HG03378 (cell line): ENCODE measurements around the gene ANKRD40.
"Not testable (repeated sequence)": the region's sequence is repeated elsewhere in the genome, so short reads cannot be mapped to it uniquely, and the experiment has no call there.

ENCODE experiments used
- ATAC-seq: cut with Tn5 transposase; IDR thresholded peaks from one replicate; pipeline ENCODE4 v1.9.1; 2021; ENCODE audit warnings: mild to moderate bottlenecking, moderate library complexity; ENCODE audit not compliant: unreplicated experiment

Gene ANKRD40

DNA sequence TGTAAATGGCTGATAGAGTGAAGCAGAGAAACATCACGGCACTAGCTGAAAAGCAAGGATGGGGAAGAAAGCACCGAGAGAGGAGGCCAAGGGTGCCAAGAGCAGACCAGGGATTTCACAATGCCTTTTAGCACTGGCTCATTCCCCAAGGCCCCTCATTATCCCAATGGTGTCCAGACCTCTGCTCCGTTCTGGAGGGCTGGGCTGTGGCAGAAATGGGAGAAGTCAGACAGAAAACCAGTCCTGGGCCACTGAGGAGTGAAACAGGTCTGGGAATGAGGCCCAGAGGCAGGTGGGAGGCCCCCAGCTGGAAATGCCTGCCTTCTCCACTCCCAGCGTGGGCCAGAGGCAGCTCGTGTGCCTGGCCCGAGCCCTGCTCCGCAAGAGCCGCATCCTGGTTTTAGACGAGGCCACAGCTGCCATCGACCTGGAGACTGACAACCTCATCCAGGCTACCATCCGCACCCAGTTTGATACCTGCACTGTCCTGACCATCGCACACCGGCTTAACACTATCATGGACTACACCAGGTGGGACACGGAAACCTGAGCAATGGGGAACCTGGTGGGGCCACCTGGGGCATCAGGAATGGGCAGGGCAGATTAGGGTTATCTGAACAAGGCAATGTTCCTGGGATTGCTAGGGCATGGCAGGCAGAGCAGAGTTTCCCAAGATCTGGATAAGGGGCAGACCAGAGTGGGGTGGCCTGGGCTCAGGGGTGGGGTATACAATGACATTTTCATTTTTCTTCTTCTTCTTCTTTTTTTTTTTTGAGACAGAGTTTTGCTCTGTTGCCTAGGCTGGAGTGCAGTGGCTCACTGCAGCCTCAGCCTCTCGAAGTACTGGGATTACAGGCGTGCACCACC lies 20.3 kb downstream of the ANKRD40 start:
- no peak for ATAC-seq

DNA sequence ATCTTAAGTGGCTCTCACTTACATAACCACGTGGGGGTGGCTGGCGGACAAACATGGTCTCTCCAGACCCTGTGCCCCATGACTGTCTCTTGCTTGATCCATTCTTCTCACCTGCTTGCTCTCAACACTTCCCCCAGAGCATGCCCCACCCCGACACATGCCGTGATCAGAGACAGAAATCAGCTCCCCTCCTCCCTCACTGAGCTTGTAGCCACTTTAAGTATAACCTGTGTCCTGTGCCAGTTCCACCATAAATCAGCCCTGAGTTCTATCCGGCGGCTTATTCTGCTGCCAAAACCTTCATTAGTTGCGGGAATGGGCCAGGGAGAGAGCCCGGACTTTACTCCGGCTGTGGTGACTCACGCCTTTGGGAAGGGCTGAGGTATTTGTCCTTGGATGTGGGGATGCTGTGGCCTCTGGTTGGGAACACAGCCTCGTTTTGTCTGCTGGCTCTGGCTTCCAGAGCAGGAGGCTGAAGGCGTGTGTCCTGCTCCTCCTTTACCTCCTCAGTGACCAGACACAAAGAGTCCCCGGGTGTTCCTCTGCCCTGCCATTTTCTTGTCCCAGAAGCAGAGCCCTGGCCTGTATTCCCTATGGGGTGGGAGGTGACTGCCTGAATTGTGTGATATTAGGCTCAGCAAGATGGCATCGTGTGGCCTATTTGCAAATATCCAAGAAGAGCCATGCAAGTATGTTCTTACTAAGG lies 21.1 kb downstream of the ANKRD40 start:
- no peak for ATAC-seq

DNA sequence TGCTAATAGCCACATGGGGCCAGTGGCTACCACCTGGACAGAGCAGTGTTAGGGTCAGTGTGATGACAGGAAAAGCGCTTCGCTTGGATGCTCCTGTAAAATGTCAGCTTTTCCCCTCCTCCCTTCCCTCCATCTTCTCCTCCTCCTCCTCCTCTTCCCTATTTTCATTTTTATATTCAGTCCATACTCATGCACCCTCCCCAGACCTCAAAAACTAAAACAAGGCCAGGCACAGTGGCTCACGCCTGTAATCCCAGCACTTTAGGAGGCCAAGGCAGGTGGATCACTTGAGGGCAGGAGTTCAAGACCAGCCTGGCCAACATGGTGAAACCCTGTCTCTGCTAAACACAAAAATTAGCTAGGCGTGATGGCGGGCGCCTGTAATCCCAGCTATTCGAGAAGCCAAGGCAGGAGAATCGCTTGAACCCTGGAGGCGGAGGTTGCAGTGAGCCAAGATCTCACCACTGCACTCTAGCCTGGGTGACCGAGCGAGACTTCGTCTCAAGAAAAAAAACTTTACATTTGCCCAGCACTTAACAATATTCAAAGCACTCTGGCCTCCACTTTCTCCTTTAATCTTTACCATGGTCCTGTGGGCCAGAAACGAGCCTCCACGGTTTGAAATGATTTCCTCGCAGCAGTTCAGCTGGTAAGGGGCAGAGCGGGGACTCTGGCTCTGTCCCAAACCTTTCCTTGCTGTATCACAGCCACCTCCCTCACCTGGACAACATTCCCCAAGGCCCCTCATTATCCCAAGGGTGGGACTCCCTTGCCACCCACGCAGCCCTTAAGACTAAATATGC lies 21.8 kb downstream of the ANKRD40 start:
- ATAC-seq: no peak

- ATAC-seq: no peak
Measured at GRCh38 chr17:50685334-50685665, 22.4 kb downstream of the ANKRD40 start.

- no peak for ATAC-seq
Measured at GRCh38 chr17:50684612-50685333, 22.9 kb downstream of the ANKRD40 start.

- no peak for ATAC-seq
Measured at GRCh38 chr17:50684288-50684611, 23.5 kb downstream of the ANKRD40 start.

GRCh38 chr17:50683434-50684287 lies 24.1 kb downstream of the ANKRD40 start:
- ATAC-seq: no peak

DNA sequence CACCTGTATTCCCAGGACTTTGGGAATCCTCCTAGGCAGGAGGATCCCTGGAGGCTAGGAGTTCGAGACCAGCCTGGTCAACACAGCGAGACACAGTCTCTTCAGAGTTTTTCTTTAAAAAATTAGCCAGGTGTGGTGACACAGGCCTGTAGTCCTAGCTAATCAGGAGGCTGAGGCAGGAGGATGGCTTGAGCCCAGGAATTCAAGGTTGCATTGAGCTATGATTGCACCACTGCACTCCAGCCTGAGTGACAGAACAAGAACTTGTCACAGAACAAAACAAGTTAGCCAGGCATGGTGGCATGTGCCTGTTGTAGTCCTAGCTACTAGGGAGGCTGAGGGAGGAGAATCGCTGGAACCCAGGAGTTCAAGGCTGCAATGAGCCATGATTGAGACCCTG lies 24.8 kb downstream of the ANKRD40 start:
- no peak for ATAC-seq

GRCh38 chr17:50682441-50682840 lies 25.3 kb downstream of the ANKRD40 start:
- no peak for ATAC-seq

DNA sequence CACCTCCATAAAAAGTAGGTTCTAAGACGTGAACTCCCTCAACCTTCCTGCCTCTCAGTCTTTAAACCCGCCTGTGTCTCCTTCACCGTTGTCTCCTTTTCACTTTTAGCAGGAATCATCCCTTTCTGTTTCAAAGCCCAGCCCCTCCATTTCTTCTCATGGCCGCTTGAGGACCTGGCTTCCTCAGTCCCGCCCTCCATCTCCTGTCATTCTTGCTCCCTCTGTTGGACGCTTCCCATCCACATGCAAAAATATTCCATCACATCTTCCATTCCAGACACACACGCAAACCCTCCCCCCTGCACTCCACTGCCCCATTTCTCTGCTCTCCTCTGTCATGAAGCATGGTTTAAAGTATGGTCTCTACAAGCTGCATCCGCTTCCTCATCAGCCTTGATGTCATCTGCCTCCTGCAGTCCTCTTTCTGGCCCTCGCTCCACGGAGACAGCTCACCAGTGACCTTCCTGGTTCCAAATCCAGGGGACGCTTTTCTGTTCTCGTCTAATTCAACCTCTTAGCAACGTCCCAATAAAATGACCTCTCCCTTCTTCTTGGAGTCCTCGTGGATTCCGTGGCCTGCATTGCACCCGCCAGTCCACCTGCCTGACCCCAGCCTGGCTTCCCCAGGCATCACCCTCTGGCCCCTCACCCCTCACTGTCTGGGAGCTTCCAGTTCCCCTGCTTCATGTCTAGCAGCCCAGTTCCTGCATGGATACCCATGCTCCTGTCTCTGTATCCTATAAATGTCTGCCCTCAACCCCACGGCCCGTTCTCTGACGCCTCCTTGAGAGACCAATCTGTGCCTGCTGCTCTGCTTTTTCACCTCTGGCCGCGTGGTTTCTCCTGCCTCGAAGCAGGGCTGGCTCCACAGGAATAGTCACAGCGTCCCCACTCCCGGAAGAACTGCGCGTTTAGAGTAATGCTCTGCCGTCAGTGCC lies 26.2 kb downstream of the ANKRD40 start:
- no peak for ATAC-seq

GRCh38 chr17:50680543-50681262 lies 27.0 kb downstream of the ANKRD40 start:
- ATAC-seq: not testable (repeated sequence)

DNA sequence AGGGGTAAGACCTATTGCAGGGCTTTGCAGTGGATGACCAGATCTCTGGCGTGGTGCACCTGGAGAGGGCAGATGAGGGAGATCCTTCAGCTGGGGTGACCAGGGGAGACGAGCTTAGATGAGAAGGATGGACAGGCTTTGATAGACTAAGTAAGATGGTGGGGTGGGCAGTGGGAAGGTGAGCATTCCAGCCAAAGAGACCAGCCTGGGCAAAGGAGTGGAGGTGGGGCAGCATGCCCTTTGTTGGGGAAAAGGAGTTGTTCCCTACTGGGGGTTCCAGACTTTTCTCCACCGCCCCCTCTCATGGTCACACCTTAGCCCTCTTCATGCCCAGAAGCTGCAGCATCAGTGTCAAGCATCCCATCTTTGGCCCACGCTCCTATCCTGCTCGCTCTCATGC lies 27.6 kb downstream of the ANKRD40 start:
- no peak for ATAC-seq

- ATAC-seq: no peak
Measured at GRCh38 chr17:50679008-50679544, 28.6 kb downstream of the ANKRD40 start.

- no peak for ATAC-seq
Measured at GRCh38 chr17:50677851-50678375, 29.8 kb downstream of the ANKRD40 start.

DNA sequence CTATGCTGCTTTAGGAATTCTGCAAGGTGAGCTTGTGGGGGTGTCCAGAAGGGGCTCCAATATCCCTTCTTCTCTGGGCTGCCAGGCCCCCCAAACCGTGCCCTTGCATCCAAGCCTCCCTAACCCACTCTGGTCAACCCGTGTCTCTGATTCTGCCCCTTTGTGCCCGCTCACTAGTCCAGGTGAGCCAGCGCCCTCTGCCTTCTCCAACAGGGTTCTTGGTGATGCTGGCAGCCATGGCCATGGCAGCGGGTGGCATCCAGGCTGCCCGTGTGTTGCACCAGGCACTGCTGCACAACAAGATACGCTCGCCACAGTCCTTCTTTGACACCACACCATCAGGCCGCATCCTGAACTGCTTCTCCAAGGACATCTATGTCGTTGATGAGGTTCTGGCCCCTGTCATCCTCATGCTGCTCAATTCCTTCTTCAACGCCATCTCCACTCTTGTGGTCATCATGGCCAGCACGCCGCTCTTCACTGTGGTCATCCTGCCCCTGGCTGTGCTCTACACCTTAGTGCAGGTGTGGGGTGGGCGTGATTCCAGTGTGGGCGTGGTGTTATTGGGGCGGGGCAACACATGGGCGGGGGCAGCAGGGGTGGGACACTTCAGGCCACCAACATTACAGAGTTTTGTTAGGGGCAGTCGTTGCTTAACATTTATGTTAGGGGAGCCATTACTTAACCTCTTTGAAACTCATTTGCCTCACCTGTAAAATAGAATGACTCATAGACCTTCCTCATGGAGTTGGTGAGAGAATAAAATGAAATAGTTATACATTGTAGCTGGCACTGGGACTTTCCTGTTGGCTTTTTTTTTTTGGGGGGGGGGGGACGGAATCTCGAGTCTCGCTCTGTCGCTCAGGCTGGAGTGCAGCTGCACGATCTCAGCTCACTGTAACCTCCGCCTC lies 31.4 kb downstream of the ANKRD40 start:
- no peak for ATAC-seq

GRCh38 chr17:50675627-50676026 lies 32.1 kb downstream of the ANKRD40 start:
- no peak for ATAC-seq

DNA sequence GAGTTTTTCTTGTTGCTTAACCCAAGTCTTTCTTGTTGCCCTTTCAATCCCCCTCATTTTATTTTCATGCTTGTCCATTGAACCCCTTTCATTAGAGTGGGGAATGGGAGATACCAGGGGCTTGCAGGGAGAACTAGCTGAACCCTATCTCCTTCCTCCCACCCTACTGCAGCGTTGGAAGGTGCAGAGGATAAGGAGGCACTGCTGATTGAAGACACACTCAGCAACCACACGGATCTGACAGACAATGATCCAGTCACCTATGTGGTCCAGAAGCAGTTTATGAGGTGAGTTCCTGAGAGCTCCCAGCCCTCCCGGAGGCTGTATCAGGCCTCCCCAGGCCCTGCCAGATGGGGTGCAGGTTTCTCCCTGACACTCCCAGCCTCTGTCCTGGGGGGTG lies 32.5 kb downstream of the ANKRD40 start:
- no peak for ATAC-seq
